ENCODE measurements around the gene PAX6.

Gene PAX6

DNA sequence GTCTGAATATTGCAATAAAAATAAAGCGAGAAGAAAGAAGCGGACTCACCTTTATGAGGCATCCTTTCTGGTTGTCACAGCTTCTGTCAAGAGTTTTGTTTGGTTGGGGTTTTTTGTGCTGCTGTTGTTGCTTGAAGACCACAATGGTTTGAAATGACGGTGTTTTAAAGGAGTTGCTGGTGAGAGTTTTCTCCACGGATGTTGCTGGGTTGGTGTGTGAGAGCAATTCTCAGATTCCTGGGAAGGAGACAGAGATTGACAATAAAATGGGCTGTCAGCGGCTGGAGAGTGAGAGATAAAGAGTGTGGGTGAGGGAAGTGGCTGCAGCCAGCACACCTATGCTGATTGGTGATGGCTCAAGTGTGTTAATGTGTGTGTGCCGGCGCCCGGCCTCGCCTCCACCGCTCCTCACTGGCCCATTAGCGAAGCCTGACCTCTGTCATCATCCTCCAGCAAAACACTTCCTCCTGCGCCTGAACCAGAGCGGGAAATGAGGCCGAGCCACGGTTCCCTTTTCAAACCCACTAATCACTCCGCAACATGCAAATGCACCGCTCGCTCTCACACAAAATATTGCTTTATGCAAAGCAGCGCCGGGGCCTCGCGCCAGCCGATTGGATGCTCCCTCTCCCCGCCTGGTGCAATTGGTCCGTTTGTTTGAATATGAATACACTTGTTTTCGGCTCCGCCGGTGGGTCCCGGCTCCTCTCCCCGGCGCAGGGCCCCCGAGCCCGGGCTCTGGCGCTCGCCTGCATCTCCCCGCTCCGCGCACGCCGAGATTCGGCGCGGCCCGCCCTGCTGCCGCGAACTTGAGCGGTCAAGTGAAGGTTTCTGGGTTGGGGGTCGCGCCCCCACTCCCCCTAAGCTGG is at the start of gene PAX6:
Gene PAX6 (minus strand): TSS at position 544 of the 869 bp plus-strand sequence. CDS start 4,911 bp downstream, outside the sequence.
- peak; percentile 36 for DNase-seq

DNA sequence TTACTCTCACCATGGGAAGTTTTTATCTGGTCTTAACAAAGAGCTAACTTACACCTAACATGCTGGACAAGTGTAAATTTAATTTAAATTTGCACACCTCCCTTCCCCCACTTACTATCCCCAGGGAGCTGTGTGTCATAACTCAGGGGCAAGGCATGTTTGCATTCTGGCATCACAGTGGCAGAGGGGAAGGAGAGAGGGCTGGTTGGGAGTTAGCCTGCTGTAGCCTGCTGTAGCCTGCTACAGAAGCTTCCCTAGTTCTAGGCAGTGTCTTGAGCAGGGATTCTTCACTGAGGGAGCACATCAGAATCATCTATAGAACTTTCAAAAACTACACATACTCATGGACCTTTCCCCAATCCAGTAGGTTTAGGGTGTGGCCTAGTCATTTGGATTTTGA is 49.3 kb upstream of the PAX6 start:
- no peak for DNase-seq

DNA sequence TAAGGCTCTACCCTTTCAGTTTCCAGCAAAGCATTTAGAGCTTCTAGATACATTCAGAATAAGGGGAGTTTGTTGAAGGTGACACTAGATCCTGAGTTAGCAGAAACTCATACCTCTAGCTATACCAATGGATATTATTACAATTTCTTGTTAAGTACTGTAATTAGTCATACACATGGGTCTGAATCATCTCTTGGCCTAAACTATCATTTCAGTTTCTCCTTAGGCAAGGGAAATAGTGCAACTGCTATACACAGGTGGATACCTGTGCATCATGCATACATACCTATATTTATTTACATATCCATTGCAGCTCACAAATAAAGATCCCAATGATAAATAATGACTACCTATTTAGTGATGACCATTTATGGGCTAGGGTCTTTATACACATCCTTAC is 45.1 kb upstream of the PAX6 start:
- no peak for DNase-seq

DNA sequence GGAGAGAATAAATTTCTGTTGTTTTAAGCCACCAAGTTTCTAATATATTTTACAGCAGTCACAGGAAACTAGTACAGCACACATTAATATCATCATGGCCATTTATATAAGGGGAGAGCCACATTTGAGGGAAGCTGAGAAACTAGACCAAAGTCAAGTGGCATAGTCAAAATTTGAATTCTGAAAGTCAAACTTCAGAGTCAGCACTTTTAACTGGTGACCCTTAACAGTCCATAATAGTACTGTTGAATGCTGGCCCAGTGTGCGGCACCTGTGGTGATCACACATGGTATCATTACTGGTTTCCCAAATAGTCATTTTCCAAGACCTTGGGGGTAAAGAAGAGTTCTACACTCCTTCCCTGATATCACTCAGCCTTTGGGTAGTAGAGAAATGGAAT is 44.3 kb upstream of the PAX6 start:
- no peak for DNase-seq

DNA sequence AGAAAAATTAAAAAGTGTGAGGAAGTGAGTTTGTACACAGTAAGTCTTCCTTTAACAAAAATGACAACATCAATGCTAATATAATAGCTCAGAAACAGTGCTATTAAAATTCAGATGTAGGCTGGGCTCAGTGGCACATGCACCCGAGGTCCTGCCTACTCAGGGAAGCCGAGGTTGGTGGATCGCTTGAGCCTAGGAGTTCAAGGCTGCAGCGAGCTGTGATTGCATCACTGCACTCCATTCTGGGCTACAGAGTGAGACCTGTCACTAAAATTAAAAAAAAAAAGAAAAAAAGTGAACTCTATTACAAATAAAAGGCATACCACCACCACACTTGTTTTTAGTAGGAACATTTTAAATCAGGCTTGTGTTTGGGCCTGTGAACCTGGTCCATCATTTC is 39.2 kb upstream of the PAX6 start:
- no peak for DNase-seq

DNA sequence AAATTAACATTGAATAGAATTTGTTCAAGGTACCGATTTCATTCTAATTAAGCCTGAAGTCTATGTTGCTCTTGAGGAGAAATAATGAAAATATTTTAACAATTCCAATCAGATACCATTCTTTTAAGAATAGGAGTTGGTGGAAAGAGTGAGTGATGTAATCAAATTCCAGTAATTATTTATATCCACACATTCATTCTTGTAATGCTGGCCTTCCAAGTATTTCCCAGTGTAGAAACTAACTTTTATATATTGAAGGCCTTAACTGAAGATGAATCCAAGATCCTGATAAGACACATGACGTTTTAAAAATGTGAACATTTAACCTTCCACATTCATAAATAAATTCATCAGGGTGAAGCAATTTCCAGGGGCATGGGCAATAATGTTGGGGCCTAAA is 36.6 kb upstream of the PAX6 start:
- DNase-seq = no peak

DNA sequence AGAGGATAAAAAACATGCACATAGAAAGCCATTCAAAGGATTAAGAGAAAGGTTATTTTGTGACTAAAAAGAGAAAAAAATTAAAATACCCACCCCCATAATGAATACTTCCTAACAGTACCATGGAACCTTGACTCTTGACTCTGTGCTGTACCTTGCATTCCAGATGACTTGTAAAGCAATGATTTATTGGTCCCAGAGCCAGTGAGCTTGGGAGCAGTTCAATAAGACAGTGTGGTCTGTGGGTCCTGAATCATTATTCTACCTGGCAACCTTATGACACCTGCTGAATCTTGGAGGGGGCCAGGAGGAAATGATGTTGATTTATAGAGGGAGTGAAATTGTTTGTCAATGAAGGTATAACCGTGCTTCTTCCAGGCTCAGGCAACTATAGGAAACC is 34.2 kb upstream of the PAX6 start:
- no peak for DNase-seq

DNA sequence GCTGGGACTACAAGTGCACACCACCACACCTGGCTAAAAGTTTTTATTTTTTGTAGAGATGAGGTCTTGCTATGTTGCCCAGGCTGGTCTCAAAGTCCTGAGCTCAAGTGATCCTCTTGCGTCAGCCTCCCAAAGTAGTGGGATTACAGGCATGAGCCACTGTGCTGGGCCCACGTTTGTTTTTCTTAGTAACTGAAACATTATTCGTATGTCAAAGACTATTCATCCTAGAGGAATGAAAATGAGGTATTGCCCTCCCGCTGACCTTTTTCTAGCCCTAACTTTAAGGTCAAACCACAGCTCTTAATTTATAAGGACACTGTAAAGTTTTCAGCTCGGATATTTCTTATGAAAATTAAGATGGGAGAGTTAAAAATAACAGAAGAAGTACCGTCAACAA is 33.2 kb upstream of the PAX6 start:
- DNase-seq = no peak

DNA sequence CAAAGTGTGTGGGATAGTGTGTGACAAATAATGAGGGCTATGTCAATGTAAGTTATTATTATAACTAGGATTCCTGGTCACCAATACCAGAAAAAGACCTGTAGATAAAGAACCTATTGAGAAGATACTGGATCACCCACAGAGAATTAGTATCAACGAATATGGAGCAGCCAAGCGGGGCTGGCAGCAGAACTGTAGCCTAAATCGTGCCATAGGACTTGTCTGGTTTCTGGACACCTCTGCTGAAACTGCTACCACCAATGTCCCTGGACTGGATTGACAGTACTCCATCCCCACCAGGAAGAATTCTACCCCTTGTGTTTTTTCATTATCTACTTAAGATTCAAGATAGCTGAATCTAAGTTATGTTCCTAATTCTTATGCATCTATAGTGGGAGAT is 30.3 kb upstream of the PAX6 start:
- no peak for DNase-seq

DNA sequence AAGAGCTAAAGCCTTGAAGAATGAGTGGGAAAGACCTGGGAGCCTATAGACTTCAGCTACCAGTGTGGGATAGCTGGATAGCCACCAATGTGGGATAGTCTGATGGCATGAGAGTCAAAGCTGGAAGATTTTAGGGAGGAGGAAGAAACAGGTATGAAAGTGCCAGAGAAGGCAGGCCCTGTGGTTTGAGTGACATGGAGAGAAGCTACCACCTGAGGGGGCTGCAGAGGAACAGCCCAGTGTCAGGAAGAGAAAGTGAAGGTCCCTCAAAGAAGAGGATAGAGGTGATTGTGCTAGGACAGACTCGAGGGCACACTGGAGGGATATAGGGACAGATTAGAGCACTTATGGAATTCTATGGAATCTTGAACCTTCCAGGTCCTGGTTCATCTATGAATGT is 23.1 kb upstream of the PAX6 start:
- DNase-seq = no peak

DNA sequence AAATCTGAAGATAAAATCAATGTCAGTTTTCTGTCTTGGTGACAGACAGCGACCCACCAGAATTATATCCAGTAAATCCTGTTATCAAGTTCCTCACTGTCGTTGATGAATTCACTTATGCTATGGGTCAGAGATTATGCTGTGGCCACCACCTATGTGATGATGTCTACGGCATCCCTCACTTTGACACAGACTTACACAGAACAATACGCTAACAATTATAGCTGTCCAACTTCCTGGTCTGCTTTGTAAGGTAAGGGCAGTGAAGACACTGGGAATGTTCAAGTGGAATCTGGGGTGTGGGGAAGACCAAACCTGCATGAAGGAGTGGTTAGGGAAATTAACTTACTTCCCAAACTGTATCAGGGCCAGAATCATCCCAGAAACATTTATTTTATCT is 19.3 kb upstream of the PAX6 start:
- no peak for DNase-seq

DNA sequence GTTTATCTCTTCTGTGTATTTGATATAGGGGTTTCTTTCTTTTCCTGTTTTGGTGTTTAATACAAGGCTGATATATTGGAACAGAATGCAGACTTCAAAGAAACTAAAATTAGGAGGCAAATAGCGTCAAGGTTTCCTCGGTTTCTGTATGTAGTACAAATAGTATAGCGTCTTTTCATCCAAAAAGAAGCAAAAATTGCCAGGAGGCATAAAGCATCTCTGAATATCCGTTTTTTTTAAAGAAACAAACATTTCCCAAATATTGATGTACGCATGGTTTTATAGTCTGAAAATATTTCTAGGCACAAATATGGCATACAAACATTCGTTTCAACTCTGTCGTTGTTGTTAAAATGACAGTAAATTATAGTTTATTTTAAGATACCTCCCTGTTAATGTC is 17.1 kb upstream of the PAX6 start:
- no peak for DNase-seq

DNA sequence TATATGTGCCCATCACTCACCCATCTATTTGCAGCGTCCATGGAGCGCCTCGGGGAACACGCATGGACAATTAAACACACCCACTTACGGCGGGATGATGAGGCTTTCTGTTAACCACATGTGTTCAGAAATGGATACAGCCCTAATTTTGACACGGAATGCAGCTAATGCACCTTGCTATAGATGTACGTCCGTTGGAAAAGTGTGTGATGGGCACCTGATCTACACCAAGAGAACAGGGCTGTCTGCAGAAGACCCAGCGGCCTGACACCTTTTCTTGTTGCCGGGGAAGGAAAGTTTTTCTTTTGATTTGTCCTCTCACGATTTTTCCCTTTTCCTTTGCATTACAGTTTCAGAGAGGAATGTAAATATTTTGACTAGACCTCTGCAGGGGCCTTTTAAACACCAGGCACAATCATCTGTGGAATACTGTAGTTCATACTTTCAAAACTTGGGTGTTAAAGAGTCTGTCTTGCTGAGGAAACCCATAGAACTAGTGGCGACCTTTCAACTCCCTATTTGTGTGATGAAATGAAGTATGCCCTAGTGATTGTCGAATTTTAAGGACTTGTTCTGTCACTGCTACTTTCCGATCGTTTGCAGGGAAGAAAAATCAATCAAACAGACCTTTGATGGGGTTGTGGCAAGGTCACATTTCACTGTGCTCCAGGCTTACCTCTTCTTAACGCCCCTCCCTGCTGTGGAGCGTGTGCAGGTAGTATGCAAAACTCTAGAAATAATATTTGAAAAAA is 16.5 kb upstream of the PAX6 start:
- no peak for DNase-seq

DNA sequence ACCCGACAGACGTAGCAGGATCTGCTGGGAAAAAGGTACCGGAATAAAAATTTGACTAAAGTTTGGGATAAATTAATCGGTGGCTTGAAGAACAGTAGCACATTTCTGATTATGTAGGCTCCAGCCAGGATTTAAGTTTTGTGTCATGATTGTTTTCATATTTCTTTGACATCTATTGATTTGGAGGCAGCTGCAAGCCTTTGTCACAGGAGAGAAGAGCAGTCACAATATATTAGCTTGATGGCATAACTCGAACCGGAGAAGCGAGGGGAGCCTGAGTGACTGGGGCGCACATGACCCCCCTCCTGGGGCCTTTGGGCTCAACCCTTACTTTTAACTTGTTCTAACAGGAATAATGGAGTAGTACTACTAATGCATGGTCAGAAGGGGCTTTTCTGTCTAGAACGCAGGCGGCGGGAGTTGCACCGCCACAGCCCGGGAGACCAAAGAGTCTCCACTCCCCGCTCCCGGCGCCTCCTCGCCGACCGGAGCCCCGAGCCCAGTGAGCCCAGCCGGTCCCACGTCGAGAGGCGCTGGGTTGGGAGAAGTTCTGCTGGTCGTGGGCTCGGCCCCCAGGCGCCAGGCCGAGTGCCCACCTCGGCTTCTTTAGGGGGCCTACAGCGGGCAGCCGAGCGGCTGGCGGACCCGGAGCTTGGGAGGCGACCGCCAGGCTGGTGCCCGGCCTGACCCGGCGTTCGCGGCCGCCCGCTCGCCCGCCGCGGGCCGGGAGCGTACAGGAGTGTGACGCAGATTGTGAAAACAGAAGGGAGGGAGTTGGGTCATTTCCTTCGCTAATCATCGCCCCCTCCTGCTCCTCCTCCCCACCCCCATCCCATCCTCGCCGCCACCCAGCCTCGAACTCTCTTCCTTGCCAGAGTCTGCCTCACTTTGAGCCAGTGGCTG is 15.7 kb upstream of the PAX6 start:
- no peak for DNase-seq

DNA sequence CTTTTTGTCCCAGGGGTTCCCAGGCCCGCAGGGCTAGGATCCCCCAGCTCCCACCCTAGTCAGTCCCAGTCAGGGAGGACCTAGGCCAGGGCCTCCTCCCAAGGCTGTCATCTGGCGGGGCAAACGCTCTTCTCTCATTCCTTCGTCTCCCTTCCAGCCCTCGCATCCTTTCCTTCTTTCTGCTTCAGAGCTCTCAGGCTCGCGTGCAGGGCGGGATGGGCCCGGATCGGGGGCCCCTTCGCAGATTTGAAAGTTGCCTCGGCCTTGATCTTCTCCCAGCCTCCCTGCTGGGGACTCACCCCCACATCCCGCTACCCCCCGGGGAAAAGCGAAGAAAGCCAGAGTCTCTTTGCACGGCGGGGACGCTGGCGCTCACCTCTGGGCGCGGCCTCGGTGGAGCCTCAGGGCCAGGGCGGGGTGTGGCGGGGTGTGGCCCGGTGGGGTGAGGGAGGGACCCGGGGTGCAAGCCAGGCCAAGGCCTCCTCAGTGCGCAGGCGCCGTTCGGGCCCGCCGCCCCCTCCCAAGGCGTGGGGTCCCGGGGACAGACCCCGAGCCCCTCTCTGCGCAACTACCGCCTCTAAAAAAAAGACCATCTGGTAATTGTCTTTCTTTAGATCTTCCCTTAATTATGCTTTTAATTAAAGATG is 14.8 kb upstream of the PAX6 start:
- DNase-seq = no peak

DNA sequence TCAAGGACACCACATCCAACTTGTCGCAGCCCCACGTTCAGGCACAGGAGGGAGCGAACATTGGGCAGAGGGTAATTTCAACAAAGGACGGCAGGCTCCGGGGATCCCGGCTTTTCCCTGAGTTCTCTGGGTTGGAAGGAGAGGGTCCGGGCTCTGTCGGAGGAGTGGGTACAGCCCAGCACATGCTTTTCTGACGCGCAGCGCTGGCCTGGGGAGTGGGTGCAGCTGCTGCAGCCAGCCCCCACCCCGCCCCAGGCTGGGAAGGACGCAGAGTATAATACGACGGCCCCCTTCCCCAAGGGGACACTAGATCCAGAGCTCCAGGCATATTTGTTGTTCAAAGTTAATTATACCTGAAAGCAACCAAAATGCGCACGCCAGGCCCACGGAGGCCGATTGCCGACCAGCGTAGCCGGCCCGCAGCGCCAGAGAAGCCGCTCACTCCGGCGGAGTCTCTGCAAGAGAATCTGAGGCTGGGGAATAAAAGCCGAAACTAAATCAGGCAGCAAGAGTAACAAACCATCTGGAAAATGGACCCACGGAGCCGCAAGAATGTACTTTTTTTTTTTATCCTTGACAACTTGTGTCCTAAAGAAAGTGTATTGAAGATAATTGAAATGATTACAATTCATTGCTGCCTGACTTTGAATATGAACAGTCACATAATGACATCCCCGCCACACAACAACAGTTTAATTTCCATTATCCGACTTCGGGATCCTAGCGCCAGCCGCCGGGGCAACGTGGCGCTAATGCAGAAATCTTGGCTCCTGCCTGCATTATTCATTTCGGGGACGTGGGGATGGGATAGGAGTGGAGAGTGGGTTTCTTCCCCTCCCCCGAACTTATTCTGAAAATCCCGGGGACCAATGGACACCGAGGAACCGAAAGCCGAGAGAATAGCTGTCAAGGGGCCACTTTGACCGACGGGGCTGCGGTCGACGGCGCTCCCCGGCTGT is 14.0 kb upstream of the PAX6 start:
- no peak for DNase-seq

DNA sequence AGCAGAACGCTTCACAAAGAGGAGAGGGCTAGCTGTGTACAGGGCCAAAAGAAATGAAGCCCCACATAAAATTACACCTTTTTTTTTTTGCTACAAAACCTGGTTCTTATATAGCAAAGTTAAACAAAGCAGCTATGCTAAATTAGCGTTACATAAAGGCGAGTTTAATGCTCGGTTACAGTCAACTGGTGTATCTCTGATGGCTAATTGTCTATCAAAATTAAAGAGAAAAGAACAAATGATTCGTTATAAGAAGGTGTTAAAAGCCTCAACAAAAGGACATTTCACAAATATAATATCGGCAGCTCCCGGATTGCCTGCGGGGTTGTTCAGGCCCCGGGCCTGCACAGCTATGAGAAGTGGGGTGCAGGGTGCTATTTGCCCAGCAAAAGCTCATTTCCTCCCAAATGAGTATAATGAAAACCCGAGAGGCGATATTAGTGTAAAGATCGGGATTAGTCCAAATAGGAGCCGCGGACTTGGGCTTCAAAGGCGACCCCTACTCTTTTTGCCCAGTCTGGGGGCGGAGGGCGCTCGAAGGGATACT is 13.3 kb upstream of the PAX6 start:
- DNase-seq = no peak

DNA sequence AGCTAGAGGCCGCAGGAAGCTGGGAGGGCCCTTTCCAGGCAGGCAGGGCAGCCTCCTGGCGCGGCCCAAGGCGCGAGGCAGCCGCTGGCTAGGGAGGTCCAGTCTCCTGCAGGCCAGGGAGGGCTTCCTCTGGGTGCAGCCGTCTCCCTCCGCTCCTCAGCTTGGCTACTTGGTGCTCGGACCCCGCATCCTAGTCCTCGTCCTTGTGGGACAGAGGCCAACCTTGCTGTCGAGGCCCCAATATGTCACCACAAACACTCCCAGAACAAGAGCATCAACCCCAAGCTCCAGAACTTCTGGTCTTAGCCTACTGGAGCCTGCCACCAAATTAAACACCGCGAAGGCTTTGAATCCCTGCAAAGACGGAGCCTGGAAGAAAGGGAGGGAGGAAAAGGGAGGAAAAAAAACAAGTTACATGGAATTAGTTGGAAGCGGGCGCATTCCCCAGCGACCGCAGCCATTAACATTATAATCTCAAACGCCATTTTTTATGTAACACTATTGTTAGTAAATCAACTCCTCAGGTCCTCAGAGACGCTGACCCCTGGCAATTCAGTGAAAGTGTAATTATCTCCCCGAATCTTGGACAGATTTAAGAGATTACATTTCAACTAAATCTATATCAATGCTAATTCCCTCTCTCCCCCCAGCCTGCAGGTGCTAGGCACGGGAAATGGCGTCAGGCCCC is 12.7 kb upstream of the PAX6 start:
- no peak for DNase-seq

DNA sequence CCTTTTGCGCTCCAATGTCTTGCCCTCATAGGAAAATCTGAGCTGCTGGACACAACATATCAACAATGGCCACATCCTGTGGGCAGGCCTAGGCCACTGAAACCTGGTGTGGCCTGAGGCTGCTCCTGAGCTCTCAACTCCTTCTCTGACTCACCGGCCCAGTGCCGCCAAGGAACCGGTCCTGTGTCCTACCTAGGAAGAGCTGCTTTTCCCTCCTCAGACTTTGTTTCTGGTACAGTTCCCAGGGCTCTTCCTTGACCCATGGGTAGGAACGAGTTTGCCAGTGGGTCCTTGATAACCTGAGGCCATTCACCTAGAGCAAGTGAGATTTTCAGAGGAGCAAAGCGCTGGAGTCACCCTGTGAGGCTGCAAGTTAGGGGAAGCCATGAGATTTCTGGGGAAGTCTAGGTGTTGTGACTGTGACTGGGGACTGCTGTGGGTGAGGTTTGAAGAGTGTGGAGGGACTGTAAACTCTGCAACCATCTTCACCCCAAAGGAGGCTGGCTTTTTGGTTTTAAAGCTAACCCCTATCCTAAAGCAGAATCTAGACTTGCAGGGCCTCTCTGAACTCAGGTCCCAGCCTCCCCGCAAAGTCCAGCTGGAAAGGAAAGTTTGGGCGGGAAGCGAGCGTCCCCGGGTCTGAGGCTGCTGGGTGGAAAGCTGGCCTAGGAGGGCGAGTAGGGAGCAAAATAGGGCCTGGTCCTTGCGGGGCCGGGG is 12.0 kb upstream of the PAX6 start:
- DNase-seq = no peak

Measured in kidney glomerular epithelial cell (primary cell).